Chondrocyte (in vitro differentiated cells): ENCODE measurements around the gene MCOLN2. TPM values are rescaled to one million over a fixed set of nuclear protein-coding genes. Genes with fewer than 3 reads are reported as not detected.

Experiments used
- DNase-seq: peaks from one replicate; pipeline ENCODE4 v3.0.0; 2021; ENCODE audit warnings: mixed read lengths, low spot score
- H3K27ac Mint-ChIP-seq: one replicate; pipeline ENCODE4 v1.8.0; 2021; ENCODE audit warnings: mild to moderate bottlenecking, moderate library complexity, mixed read lengths; ENCODE audit not compliant: unreplicated experiment
- H3K27me3 Mint-ChIP-seq: 2 replicates; pipeline ENCODE4 v1.8.0; 2021; ENCODE audit warnings: low read depth, mixed read lengths
- H3K36me3 Mint-ChIP-seq: 2 replicates; pipeline ENCODE4 v1.8.0; 2021; ENCODE audit warnings: low read depth, mixed read lengths
- H3K4me1 Mint-ChIP-seq: 2 replicates; pipeline ENCODE4 v1.8.0; 2021; ENCODE audit warnings: low read depth, mild to moderate bottlenecking, mixed read lengths
- H3K4me3 Mint-ChIP-seq: one replicate; pipeline ENCODE4 v1.8.0; 2021; ENCODE audit warnings: mild to moderate bottlenecking, moderate library complexity, mixed read lengths; ENCODE audit not compliant: unreplicated experiment
- H3K9me3 Mint-ChIP-seq: 2 replicates; pipeline ENCODE4 v1.8.0; 2021; ENCODE audit warnings: low read depth, mixed read lengths
- CTCF ChIP-seq: fragments of 200-600 bp; sonication (generic); IDR thresholded peaks from 2 replicates; pipeline ENCODE4 v1.5.0; 2021; ENCODE audit warnings: antibody characterized with exemption, mild to moderate bottlenecking, moderate library complexity
- long read RNA-seq: library from polyadenylated mRNA; stranded (forward); transcript quantifications from one replicate; pipeline ENCODE4 v2.0.0, GENCODE V29; 2021
- total RNA-seq: library from RNA; stranded (reverse); gene quantifications from 3 replicates; pipeline ENCODE4 v1.2.1, GENCODE V29; 2021

Gene MCOLN2
- total RNA-seq, result not detected in 3 replicates
- long read RNA-seq, result 0 reads

GRCh38 chr1:84996846-84997666 is at the start of gene MCOLN2:
TSS of gene MCOLN2 (minus strand) at chr1:84997113. CDS start at chr1:84996872, 241 bp downstream.
- H3K36me3 Mint-ChIP-seq, result peaks cover 10% of the 10 kb centered on the region
- DNase-seq, result no peak

GRCh38 chr1:85042413-85042812 is 45.5 kb upstream of the MCOLN2 start:
- Mint-ChIP-seq H3K36me3 (no peaks in the 10 kb centered on the region), H3K4me3 (no peak overlapping the region), H3K4me1 (no peaks in the 10 kb centered on the region), H3K9me3 (no peaks in the 10 kb centered on the region), H3K27ac (no peak overlapping the region), H3K27me3 (peaks cover 53% of the 10 kb centered on the region)
- DNase-seq, result no peak
- TF ChIP-seq CTCF, result no peak

More at GRCh38 chr1:84996846-84997666, at the start of gene MCOLN2:
- TF ChIP-seq CTCF, result no peak
- Mint-ChIP-seq H3K4me3 (peak within 1 kb of the TSS; percentile 67), H3K9me3 (peaks cover 15% of the 10 kb centered on the region), H3K27ac (no peak within 1 kb of the TSS), H3K4me1 (peaks cover 16% of the 10 kb centered on the region), H3K27me3 (peaks cover 66% of the 10 kb centered on the region)

GRCh38 chr1:85041793-85042192 is 44.9 kb upstream of the MCOLN2 start:
- H3K9me3 Mint-ChIP-seq, result no peaks in the 10 kb centered on the region
- DNase-seq, result no peak
- peaks cover 47% of the 10 kb centered on the region for H3K27me3 Mint-ChIP-seq
- H3K27ac Mint-ChIP-seq, result no peak overlapping the region
- H3K4me1 Mint-ChIP-seq, result no peaks in the 10 kb centered on the region
- no peak overlapping the region for H3K4me3 Mint-ChIP-seq
- no peak for TF ChIP-seq CTCF
- no peaks in the 10 kb centered on the region for H3K36me3 Mint-ChIP-seq

GRCh38 chr1:85033221-85033620 is 36.3 kb upstream of the MCOLN2 start:
- H3K4me1 Mint-ChIP-seq, result peaks cover 3% of the 10 kb centered on the region
- no peak for DNase-seq
- no peak overlapping the region for H3K4me3 Mint-ChIP-seq
- no peak for TF ChIP-seq CTCF
- peaks cover 17% of the 10 kb centered on the region for H3K27me3 Mint-ChIP-seq
- no peak overlapping the region for H3K27ac Mint-ChIP-seq
- no peaks in the 10 kb centered on the region for H3K9me3 Mint-ChIP-seq
- no peaks in the 10 kb centered on the region for H3K36me3 Mint-ChIP-seq

- no peak for TF ChIP-seq CTCF
- H3K36me3 Mint-ChIP-seq, result no peaks in the 10 kb centered on the region
- DNase-seq, result no peak
- peaks cover 3% of the 10 kb centered on the region for H3K4me1 Mint-ChIP-seq
- no peak overlapping the region for H3K4me3 Mint-ChIP-seq
- H3K27me3 Mint-ChIP-seq, result peaks cover 10% of the 10 kb centered on the region
- no peaks in the 10 kb centered on the region for H3K9me3 Mint-ChIP-seq
- H3K27ac Mint-ChIP-seq, result no peak overlapping the region
Measured at GRCh38 chr1:85030536-85030935, 33.6 kb upstream of the MCOLN2 start.
